Mammary epithelial cell (primary cell): Measurements from ENCODE around the gene EIF3J.

Experiments
- CTCF ChIP-seq, 2 donors: IDR thresholded peaks in 1 of 2; conservative IDR thresholded peaks in 1 of 2; 2 replicates each; pipeline ENCODE4 v1.5.1; 2011 to 2012; ENCODE audit warnings: inconsistent platforms in 2 of 2, low read length in 2 of 2, mild to moderate bottlenecking in 2 of 2, control low read depth in 1 of 2, low read depth in 1 of 2; ENCODE audit not compliant: insufficient read depth in 1 of 2; ENCODE audit errors: extremely low read depth in 1 of 2
- EZH2 ChIP-seq: IDR thresholded peaks from 2 replicates; pipeline ENCODE4 v1.6.1; 2012; ENCODE audit warnings: low read length, inconsistent platforms, borderline replicate concordance

DNA sequence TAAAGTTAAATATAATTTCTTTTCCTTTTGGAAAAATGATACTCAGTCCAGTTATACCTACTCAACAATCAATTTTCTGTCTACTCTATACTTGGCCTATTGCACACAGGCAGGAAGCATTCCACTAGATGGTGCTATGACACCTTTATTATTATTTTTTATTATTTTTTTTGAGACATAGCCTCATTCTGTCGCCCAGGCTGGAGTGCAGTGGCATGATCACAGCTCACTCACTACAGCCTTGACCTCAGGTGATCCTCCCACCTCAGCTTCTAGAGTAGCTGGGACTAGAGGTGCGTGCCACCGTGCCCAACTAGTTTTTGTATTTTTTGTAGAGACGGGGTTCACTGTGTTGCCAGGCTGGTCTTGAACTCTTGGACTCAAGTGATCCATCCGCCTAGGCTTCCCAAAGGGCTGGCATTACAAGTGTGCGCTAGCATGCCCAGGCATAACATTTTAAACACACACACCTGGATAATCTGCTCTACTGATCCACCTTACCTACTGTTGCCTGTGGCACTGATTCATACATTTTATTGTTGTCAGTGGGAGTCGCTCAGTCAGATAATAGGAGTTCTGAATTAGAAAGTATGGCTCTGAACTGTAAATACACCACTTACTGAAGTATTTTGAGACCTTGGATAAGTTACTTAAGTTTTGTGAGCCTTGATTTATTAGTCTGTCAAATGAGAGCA is 56.2 kb downstream of the EIF3J start:
- TF ChIP-seq CTCF (conservative IDR thresholded peaks at IDR 0.05 in 1 of 2, IDR thresholded peaks at IDR 0.05 in 1 of 2; ENCODE audit: extremely low read depth in 1 of 2, insufficient read depth in 1 of 2, low read depth in 1 of 2, low read length in 2 of 2) (peak; percentile 44 to 51), EZH2 (no peak)
